GM20000 (cell line): Measurements from ENCODE around the gene TP53I11.

ENCODE experiments used
- DNase-seq: peaks from one replicate; pipeline ENCODE4 v3.0.0; 2012; ENCODE audit warnings: low spot score
- TF ChIP-seq, protein P1 (sequence below): IDR thresholded peaks from 2 replicates; pipeline ENCODE4 v1.5.1; 2012; ENCODE audit warnings: mild to moderate bottlenecking, control low read depth; ENCODE audit errors: extremely low read depth, missing control alignments

The TP53I11 gene

DNA sequence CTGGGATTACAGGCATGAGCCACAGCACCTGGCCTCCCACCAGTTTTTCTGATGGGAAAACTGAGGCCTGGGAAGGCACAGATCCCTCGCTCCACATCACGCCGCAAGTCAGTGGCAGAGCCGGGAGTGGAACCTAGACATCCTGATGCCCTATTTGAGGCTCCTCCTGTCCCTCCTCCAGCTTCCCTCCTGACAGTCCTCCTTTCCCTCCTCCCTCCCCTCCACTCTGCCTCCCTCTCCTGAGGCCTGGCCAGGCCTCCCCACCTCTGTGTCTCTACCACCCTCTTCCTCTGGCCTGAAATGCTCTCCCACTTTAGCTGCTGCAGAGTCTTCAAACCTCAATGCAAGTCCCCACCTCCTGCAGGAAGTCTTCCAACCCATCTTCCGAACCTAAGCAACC is 13.3 kb upstream of the TP53I11 start:
- TF ChIP-seq, protein P1, sequence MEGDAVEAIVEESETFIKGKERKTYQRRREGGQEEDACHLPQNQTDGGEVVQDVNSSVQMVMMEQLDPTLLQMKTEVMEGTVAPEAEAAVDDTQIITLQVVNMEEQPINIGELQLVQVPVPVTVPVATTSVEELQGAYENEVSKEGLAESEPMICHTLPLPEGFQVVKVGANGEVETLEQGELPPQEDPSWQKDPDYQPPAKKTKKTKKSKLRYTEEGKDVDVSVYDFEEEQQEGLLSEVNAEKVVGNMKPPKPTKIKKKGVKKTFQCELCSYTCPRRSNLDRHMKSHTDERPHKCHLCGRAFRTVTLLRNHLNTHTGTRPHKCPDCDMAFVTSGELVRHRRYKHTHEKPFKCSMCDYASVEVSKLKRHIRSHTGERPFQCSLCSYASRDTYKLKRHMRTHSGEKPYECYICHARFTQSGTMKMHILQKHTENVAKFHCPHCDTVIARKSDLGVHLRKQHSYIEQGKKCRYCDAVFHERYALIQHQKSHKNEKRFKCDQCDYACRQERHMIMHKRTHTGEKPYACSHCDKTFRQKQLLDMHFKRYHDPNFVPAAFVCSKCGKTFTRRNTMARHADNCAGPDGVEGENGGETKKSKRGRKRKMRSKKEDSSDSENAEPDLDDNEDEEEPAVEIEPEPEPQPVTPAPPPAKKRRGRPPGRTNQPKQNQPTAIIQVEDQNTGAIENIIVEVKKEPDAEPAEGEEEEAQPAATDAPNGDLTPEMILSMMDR: no peak
- no peak for DNase-seq

DNA sequence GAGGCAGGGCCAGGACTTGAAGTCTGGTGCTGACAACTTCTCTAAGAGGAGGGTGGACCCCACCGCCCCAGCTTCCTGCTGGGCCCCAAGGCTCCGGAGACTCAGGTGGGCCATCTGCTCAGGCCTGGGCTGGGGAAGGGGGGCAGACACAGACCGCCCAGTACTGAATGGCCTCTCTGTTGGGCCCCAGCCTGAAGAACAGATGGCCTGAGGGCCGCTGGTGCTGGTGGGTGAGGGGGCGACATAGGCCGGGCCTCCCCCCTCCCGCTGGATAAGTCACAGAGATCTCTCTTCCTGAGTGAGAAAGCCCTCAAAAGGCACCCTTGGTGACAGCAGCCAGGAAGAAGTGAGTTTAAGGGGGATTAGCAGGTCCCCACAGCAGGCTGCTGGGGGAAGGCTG is 12.5 kb upstream of the TP53I11 start:
- TF ChIP-seq, protein P1: no peak
- DNase-seq: no peak

DNA sequence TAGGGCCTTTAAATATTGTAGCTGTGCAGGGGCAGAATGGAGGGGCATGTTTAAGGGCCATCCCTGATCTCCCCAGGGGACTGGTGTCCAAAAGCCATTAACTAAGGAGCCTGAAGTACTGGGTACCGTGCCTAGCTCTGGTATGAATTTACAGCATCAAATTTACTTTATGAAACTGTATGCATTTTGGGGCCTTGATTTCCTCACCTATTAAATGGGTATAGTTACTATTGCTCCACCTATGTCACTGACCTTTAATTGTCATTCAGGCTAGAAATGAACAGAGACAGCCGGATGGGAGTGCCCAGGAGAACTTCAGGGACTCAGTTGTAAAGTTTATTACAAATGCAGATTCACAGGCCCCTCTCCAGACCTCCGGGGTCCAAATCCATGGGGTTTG is 11.8 kb upstream of the TP53I11 start:
- TF ChIP-seq, protein P1: no peak
- DNase-seq: no peak

DNA sequence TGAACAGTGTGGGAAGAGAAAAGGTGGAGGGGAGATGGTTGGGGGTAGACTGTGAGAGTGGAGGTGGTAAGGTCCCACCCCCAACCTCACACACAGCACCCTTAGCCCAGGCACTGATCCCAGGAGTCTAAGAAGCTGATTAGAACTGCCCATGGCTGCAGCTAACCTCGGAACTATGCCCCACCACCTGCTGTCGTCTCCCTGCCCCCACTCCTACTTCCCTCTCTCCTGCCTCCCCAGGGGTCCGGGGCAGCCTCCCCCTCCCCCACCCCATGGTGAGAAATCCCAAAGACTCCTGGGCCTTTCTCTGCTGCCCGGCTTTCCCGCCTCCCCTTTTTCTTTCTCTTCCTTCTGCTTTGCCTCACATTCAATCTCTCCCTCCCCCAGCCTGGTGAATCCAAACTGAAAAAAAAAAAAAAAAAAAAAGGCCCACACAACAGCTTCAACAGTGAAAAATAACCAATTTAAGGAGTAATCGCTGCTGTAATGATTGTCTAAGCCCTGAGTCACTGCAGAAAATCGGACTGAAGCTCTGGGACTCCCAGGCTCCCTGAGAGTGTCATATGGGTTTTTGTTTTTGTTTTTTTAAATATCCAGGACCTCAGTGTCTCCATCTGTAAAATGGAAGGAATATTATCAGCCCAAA is 9.6 kb upstream of the TP53I11 start:
- DNase-seq: no peak
- TF ChIP-seq, protein P1: no peak

DNA sequence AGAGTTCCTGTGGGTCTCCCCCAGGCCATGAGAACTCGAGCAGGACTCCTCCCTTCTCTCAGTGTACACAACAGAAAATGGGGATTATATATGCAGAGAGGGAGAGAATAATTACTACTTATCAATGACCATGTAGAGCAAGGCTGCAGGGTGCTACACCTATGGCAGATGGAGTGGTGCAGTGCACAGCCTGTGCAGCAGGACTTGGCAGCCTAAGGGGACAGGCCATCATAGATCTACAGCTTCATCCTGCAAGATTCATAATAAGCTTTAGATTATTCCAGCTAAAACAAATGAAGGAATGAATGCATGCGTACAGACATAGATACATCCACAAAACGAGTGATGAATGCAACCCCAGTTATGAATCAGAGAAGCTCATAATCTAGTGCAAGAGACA is 8.4 kb upstream of the TP53I11 start:
- no peak for DNase-seq
- TF ChIP-seq, protein P1: no peak

DNA sequence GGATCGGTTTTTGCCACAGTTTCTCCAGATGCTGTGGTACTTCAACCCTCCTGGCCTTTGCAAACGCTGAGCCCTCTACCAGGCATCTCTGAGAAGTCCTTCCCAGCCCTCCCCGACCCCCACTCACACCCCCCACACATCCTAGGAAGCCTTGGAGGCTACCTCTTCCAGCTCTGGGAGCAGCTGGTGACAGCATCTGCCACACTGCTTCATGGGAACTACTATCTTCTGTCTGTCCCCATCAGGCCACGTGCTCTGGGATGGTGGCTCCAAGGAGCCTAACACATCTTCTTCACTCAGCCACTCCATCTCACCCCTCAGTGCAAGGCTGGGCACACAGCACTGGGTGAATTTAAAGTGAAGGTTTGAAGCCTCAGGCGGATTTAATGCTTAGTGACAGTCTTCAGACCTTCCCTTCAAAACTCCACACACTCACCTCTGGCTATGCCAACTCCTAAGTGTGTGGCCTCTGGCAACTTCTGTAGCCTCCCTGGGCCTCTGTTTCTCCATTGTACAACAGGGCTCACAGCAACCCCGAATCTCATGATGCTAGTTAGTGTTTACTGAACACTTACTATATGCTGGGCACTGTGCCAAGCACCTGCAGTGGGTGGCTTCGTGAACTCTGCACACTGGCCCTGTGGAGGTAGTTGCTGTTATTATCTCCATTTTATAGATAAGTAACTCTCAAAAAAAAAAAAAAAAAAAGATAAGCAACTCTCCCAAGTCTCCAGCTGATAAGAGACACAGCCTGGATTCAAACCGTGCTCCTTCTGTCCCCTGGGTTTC is 7.3 kb upstream of the TP53I11 start:
- TF ChIP-seq, protein P1: no peak
- no peak for DNase-seq

DNA sequence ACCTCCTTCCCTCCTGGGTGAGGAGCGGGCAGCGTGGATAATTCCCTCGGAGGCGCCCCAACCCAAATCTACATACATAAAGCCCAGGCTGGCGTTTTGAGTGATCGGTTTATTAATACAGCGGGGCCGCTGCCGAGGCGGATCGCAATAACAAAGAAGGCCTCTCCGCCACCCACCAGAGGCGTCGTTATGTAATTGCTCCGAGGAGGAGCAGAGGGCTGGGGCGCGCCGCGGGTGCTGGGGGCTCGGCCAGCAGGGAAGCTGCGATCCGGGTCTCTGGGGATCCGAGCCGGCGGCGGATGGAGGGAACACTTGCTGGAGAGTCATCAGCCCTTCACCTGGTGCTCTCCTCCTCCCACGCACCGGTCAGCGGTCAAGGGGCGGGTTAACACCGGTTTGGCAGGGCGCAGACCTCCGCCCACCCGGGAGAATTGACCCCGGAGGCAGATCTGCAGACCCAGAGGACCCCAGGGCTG is 6.4 kb upstream of the TP53I11 start:
- no peak for DNase-seq

More for the DNA sequence above, 6.4 kb upstream of the TP53I11 start:
- TF ChIP-seq, protein P1: no peak
